Measurements from ENCODE around the gene GPR132.
"Not testable (repeated sequence)": the region's sequence is repeated elsewhere in the genome, so short reads cannot be mapped to it uniquely, and the experiment has no call there.

Gene GPR132, protein sequence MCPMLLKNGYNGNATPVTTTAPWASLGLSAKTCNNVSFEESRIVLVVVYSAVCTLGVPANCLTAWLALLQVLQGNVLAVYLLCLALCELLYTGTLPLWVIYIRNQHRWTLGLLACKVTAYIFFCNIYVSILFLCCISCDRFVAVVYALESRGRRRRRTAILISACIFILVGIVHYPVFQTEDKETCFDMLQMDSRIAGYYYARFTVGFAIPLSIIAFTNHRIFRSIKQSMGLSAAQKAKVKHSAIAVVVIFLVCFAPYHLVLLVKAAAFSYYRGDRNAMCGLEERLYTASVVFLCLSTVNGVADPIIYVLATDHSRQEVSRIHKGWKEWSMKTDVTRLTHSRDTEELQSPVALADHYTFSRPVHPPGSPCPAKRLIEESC

DNA sequence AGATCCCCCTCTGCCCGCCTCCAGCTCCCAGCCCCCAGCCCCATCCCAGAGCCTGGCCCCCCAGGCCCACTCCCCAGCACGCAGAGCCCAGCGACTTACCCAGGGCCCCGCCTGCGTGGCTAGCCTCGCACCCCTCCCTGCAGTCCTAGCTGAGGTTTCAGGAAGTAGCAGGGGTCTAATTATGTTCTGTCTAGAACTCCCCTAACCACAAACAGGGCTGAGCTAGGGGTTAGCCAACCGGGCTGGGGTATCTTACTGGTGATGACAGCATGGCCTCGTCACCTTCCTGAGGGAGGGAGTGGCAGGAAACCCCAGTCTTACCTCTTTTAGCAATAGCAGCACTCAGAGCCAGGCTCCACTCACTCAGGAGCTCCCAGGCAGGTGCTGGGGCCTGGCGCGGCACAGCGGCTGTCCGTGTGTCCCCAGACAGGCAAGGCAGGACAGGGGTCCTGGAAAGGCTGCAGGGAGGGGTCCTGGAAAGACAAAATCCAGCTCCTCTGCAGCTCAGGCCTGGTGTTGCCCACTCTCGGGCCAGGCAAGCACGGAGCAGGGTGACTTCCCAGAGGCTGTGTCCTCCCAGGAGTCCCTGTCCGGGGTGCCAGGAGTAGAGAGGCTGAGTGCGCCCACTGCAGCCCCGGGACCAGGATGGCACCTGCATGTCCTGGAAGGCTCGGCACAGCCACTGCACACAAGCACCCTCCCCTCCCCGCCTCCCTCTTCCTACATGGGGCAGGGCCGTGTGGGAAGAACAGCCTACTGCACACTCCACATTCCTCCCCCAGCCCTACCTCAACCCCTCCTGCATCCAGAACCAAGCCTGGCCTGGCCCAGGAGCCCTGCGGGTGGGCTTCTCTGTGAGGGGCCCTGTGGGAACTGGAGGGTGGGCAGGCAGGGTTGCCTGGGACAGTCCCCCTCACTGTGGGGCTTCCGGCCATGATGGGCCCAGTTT, at the start of gene GPR132:
TSS of gene GPR132 (minus strand) at position 151 of the 949 bp plus-strand sequence. CDS start 10,010 bp downstream, outside the sequence.
- no peak for DNase-seq

DNA sequence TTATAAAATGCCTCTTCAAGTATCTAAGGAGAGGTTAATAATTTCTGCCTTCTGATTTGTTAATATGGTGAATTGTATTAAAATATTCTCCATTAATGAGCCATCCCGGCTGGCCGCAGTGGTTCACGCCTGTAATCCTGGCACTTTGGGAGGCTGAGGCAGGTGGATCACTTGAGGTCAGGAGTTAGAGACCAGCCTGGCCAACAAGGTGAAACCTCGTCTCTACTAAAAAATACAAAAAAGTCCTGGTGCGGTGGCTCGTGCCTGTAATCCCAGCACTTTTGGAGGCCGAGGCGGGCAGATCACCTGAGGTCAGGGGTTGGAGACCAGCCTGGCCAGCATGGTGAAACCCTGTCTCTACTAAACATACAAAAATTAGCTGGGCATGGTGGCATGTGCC, 44.0 kb upstream of the GPR132 start:
- DNase-seq: not testable (repeated sequence)

DNA sequence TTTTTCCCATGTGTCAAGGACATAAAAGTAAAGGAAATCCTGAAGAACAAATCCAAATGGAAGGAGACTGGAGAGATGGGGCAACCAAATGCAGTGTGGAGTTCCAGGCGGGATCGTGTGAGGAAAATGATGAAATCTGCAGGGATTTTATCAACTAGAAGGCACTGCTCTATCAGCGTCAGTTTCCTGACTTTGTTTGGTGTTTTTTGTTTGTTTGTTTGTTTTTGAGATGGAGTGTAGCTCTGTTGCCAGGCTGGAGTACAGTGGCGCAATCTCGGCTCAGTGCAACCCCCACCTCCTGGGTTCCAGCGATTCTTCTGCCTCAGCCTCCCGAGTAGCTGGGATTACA, 43.3 kb upstream of the GPR132 start:
- DNase-seq: no peak

DNA sequence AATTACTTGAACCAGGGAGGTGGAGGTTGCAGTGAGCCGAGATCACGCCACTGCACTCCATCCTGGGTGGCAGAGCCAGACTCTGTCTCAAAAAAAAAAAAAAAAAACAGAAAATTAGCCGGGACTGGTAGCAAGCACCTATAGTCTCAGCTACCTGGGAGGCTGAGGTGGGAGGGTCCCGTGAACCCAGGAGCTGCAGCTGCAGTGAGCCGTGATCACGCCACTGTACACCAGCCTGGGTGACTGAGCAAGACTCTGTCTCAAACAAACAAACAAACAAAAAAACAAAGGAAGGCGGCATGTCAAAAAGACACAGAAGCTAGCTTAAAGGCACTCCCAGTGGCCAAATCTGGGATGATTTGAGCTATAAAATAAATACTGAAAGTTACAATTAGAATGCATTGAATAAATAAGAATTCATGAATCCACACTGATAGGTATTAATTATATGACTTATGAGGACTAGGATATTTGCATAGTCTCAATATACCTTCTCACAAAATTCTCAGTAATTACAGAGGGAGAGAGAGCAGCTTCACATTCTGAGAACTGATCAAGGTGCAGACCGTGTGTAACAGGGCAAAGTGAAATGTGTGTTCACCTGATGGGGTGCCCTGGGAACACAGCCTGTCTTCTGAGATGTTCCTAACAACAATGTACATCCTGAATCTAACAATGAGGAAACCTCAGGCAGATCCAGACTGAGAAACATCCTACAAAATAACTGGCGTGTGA, 42.7 kb upstream of the GPR132 start:
- no peak for DNase-seq

DNA sequence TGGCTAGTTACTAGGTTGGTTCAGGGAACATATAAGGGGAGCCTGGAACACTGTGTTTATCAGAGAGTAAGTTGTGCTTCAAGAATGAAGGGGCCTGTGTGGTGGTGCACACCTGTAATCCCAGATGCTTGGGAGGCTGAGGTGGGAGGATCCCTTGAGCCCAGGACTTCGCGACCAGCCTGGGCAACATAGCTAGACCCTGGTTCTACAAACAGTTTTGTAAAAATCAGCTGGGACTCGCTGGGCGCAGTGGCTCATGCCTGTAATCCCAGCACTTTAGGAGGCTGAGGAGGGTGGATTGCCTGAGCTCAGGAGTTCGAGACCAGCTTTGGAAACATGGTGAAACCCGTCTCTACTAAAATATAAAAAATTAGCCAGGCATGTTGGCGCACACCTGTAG, 42.1 kb upstream of the GPR132 start:
- DNase-seq: no peak

DNA sequence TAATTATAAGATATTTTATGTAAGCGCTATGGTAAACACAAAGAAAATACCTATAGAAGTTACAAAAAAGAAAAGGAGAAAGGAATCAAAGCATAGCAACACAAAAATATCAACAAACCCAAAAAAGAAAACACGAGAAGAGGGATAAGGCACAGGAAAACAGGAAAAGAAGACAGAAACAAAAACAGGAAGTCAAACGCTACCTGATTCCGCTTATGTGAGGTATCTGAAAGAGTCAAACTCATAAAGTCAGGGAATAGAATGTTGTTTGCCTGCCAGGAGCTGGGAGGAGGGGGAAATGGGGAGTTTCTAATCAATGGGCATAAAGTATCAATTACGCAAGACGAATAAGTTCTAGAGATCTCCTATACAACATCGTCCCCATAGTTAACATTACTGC, 39.9 kb upstream of the GPR132 start:
- DNase-seq: no peak

DNA sequence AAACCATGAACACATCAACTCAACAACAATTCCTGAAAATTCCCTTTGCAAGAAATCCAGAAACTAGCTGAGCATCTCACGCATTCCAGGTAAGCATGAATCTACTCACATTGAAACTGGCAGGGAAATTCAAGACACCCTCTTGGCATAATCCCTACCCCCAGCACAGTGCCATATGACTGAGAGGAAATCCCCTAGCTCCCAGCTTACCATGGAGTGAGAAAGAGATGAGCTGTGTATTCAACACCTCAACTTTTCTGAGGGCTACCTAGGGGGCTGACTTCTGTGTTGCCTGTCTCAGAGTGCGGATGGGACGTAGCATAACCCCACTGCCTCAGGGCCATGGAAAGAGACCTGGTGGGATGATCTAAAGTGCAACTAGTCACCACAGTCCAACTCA, 37.7 kb upstream of the GPR132 start:
- DNase-seq: no peak

DNA sequence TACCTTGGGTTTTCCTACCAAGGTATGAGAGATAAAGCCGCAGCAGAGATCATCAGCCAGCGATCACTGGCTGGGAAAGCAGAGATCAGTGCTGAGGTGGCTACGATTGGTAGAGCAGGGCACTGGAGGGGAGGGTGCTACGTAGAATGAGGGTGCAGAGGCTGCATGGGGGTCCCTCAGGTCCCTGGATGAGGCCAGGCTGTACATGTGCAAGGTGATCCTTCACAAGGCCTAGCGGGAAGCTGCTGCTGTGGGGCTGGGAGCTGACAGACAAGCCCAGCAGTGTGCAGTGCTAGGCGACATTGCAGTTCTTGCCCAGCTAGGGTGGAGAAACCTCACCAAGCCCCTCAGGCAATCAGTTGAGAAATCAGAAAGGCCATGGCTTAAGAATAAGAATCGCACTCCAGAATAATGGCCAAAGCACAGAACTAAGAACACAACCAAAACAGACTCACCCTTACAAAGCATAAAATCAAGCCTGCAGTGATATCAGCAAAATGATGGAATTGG, 37.2 kb upstream of the GPR132 start:
- DNase-seq: no peak

DNA sequence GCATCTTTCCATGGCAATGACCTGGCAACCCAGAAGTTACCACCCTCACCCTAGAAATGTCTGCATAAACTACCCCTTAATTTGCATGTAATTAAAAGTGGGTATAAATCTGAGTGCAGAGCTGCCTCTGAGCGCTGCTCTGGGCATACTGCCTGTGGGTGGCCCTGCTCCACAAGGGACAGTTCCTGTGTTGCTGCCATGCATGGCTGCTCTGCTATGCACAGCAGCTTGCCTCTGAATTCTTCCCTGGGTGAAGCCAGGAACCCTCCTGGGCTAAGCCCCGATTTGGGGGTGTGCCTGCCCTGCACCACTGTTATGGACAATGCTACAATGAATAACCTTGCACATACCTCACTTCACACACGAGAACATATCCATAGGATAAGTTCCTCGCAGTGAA, 35.7 kb upstream of the GPR132 start:
- DNase-seq: no peak

DNA sequence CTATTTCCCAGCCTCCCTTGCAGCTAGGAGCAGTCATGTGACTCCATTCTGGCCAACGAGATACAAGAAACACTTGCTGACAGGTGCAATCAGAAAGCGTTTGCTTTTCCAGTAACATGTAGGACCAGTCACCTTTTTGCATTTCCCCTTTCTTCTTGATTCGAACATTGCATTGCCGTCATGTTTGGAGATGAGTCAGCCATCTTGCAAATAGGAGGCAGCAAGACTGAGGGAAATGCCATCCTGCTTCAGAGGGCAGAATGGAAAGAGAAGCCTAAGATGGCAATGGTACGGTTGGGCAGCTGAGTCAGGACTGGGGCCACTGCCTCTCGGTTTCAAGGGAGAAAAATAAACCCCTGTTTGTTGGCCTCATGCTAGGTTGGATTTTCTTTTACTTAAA, 34.5 kb upstream of the GPR132 start:
- DNase-seq: no peak

DNA sequence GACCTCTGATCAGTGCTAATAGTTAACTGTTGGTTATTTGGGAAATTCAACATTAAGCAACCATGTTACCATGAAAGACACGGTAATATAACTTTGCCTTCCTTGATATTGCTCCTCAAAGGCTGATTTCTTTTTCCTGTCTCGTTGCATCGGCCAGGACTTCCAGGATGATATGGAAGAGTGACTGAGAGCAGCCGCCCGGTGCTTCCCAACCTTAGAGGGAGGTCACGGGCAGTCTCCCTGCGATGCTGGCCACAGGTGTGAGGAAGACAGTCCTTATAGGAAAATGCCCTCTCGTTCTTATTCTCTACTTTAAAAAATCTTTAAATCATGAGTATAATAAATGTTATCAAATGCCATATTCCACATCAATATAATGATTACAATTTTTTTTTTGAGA, 33.1 kb upstream of the GPR132 start:
- no peak for DNase-seq

DNA sequence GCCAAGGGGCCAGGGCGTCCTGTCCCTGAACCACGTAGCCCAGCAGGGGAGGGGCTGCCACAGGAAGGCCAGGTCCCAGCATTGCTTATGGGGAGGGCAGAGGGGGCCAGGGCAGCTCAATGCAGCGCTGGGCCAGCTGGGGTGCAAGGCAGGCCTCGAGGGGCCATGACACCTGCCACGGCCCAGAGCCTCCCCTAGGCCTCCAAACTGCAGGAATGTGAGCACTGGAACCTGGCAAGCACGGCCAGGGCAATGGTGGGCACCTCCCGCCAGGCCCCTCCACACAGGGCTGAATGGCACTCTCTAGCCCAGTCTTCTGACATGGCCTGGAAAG, 32.5 kb upstream of the GPR132 start:
- no peak for DNase-seq

DNA sequence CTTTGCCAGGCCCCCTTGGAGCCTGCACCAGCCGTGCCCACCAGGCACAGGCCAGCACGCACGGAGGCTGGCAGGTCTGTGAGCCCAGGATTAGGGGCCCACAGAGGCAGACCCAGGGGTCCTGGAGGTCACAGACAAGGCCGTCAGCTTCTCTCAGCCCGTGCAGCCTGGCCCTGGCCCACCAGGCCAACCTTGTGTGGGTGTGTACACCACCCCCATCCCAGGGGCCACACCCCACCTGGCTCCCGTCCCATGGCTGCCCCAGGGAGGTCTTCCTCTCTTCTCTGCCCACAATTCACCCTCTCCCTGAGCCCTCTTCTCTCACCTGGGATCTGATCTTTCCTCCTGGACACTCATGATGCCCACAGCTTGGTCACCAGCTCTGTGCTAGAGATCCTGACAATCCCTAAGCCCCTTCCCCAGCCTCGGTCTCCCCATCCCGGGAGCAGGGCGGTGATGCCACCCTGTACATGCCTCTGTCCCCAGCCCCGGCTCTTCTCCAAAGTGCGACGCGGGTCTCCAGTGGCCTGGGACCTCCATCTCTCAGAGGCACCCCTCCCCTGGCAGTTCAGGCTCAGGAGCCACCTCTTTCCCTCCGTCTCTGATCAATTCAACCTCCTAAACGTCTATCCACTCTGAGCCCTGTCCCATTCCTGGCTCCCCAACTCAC, 31.1 kb upstream of the GPR132 start:
- DNase-seq: no peak

DNA sequence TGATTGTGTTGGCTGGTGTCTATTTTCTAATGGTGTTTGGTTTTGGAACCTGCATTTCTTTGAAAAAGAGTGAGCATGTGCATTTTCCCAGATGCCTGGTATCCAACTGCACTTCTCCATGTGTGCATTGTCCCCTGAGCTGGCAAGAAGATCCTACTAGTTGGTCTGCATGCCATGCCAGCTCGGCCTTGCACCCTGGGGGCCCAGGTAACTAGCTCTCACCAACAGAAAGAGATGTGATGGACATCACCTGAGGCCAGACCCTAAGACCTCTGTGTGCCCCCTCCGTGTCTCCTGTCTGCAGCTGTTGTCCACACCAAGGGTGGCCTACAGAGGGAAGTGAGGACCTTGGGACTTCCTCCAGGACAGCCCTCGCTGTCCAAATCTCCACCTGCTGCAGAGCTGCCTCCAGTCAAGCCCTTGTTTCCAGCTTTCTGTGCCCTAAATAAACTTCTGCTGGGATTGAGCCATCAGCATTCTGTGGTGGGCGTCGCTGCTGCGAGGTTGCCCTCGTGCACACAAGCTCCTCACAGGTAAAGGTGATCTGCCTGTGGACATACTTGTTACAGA, 30.1 kb upstream of the GPR132 start:
- no peak for DNase-seq

DNA sequence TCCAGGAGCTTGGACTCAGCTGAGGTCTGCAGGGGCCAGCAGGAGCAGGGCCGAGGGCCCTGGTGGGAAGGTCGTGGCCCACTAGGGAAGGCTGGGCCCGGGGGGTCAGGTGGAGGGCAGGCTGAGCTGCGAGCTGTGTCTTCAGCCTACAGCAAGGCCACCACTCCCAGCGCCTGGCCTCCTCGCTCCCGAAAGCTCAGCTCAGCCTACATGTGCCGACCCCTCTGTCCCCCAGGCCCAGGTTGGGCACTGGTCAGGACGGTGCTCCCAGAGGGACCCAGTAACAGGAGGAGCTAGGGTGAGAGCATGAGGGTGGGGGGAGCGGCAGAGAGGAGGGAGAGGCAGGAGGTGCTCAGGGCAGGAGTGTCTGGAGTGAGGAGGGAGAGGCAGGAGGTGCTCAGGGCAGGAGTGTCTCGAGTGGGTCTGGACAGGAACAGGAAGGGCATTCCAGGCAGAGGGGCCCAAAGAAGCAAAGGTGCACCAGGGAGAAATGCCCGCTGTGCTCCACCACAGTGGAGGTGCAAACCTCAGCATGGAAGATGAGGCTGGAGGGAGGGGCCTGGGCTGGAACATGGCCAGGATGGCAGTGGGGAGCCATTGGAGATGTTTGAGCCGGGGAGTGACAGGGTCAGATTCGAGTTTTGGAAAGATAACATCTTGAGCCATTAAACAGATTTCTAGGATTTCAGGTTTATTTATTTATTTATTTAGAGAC, 29.1 kb upstream of the GPR132 start:
- no peak for DNase-seq

DNA sequence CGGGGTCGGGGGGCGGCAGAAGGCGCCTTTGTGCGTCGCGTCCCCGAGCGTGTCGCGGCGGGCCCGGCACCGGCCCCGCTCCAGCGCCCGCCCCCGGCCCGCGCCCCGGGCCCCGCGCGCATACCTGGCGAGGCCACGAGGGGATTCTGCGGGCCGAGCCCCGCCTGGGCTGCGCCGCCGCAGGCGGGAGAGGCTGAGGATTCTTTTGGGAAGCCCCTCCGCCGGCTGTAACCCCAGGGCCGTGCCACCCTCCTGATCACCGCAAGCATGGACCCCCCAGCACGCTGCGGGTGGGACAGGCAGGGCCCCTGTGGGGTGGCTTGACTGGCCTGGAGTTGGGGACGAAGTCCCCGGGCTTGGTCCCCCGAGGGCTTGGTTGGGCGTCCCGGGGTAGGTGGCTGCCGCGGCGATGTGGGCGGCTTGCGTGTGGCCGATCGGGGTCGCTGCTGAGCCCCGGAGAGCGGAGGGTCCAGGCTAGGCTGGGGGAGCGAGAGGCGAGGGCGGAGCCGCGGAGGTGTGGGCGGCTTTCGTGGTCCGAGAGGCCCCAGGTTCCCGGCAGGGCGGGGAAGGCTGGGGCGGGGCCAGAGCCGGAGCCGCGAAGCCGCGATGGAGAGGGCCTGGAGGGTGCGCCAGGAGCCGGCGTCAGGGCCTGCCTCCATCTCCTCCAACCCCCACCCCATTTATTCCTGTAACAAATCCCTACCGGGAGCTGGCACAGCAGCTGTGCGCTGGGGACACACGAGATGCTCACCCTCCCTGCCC, 28.4 kb upstream of the GPR132 start:
- no peak for DNase-seq

DNA sequence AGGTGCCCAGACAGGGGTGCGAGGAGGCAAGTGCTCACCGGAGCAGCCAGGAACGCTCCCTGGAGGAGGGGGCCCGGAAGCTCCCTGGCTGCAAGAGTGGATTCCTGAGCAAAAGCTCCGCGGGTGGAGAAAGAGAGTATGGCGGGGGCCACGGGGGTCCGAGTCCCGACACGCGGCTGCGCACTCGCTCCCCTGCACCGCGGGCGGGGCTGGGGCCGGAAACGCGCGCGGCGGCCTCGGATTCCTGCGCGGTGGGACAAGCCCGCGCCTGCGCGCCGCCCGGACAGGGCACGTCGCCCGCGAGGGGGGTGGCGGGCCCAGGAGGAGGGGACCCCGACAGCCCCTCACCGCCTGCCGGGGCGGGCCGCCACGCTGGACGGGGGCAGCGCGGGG, 27.8 kb upstream of the GPR132 start:
- DNase-seq: no peak

DNA sequence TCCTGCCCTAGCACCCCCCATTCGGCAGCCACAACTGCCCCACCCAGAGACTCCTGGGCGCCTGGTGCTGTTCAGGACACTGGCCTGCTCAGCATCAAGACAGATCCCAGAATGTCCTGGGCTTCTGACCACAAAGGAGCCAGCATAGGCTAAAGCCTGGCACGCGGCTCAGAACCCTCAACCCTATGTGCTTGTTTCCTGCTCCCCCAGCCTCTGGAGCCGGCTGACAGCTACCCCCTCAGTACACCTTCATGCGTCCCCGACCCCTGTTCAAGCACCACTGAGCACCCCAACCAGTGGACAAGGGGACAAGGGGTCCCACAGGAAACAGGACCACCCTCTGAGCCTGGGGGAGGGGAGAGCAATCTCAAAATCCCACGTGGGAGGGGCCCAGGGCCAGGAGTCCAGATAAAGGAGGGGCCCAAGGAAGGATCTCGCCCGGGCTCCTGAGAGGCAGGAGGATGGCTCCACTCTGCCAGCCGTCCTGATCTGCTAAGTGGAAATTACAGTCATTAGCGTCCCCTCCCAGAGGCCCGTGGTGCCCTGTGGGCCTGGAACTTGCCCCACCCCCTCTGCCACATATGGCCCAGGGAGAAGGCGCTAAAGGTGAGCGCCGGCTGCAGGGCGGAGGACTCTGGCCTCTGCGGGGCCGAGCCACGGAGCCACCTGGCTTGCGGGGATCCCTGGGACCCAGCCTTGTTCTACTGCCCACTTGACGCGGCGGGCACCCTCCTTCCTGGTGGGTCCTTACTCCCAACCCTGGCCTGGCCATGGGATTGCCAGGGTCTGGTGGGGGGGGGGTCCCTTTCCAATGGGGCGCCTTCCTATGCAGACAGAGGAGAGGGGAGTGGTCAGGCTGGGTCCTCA, 27.2 kb upstream of the GPR132 start:
- DNase-seq: no peak

DNA sequence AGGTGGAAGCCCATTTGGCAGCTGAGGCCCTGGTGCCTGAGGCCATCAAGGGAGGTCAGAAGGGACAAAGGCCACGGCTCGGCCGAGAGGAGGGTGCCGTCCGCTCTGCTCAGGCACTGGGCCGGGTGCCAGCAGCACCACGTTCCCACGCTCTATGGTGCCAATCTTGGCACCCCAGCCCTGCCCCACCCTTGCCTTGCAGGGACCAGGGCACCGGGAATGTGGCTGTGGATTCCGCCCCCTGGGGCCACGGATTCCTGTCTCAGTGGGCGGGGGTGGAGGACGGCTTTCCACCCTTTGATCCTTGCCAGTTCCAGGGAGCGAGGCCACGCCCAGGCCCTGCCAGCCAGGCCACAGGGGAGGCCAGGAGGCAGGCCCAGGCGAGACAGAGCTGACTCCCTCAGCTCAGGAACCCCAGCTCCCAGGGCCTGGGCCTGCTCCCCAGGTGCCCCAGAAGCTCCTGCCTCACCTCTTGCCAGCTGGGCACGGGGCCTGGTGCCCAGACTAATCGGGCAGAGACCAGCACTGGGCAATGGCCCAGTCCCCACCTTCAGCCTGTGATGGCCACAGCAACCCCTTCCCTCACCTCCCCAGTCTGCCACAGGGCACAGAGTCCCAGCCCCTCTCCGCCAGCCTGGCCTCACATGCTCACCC, 26.4 kb upstream of the GPR132 start:
- no peak for DNase-seq

Data from NCI-H2081 treated with DMSO at 0.1 percent for 48 hours (cell line).